SK-N-SH treated with all-trans-retinoic acid at 6 μM for 48 hours (cell line): ENCODE data around the gene CLCN3.
A peak's percentile ranks its signal among the peaks of the same experiment; 100 is the strongest.

Experiments
- CREB5 ChIP-seq: fragments of 250-450 bp; sonication (Bioruptor Pico); IDR thresholded peaks from 2 replicates; pipeline ENCODE4 v1.5.1; 2020; ENCODE audit warnings: low read depth, mild to moderate bottlenecking, moderate library complexity
- CSRNP3 ChIP-seq: fragments of 250-450 bp; sonication (Bioruptor Pico); IDR thresholded peaks from 2 replicates; pipeline ENCODE4 v1.5.1; 2021; ENCODE audit warnings: mild to moderate bottlenecking, moderate library complexity
- ESRRG ChIP-seq: fragments of 250-450 bp; sonication (Bioruptor Pico); IDR thresholded peaks from 2 replicates; pipeline ENCODE4 v1.6.1; 2021; ENCODE audit warnings: mild to moderate bottlenecking
- OSR1 ChIP-seq: fragments of 250-450 bp; sonication (Bioruptor Pico); IDR thresholded peaks from 2 replicates; pipeline ENCODE4 v1.8.0; 2022; ENCODE audit warnings: moderate library complexity, mild to moderate bottlenecking, inconsistent platforms
- PATZ1 ChIP-seq: fragments of 250-450 bp; sonication (Bioruptor Pico); IDR thresholded peaks from 2 replicates; pipeline ENCODE4 v1.8.0; 2020; ENCODE audit warnings: mild to moderate bottlenecking, moderate library complexity, borderline replicate concordance
- PPARA ChIP-seq: fragments of 250-450 bp; sonication (Bioruptor Pico); IDR thresholded peaks from 2 replicates; pipeline ENCODE4 v1.5.0; 2020; ENCODE audit warnings: mild to moderate bottlenecking, borderline replicate concordance
- RARB ChIP-seq: fragments of 250-450 bp; sonication (Bioruptor Pico); IDR thresholded peaks from 2 replicates; pipeline ENCODE4 v1.8.0; 2021; ENCODE audit warnings: mild to moderate bottlenecking, moderate library complexity
- TOX ChIP-seq: fragments of 250-450 bp; sonication (Bioruptor Pico); IDR thresholded peaks from 2 replicates; pipeline ENCODE4 v1.8.0; 2021; ENCODE audit warnings: mild to moderate bottlenecking, moderate library complexity, borderline replicate concordance
- ZFP3 ChIP-seq: fragments of 250-450 bp; sonication (Bioruptor Pico); IDR thresholded peaks from 2 replicates; pipeline ENCODE4 v1.5.0; 2020; ENCODE audit warnings: mild to moderate bottlenecking, moderate library complexity
- ZFP30 ChIP-seq: fragments of 450-650 bp; formaldehyde crosslinking; IDR thresholded peaks from 2 replicates; pipeline ENCODE4 v1.5.0; 2022; ENCODE audit warnings: mild to moderate bottlenecking, moderate library complexity
- ZNF70 ChIP-seq: fragments of 450-650 bp; formaldehyde crosslinking; IDR thresholded peaks from 2 replicates; pipeline ENCODE4 v1.5.0; 2020; ENCODE audit warnings: mild to moderate bottlenecking, moderate library complexity
- ZNF8 ChIP-seq: fragments of 450-650 bp; formaldehyde crosslinking; IDR thresholded peaks from 2 replicates; pipeline ENCODE4 v1.5.0; 2020; ENCODE audit warnings: mild to moderate bottlenecking, moderate library complexity

- no peak for TF ChIP-seq PATZ1 (CRISPR knock-in tag)
- TF ChIP-seq RARB: no peak
- TF ChIP-seq ZFP3 (CRISPR knock-in tag): no peak
- TF ChIP-seq CSRNP3: no peak
- no peak for TF ChIP-seq ZFP30 (CRISPR knock-in tag)
- no peak for TF ChIP-seq CREB5 (CRISPR knock-in tag)
- no peak for TF ChIP-seq PPARA (CRISPR knock-in tag)
- peak; percentile 89 for TF ChIP-seq ZNF70
- TF ChIP-seq ESRRG (CRISPR knock-in tag): no peak
- no peak for TF ChIP-seq ZNF8
- no peak for TF ChIP-seq TOX
- no peak for TF ChIP-seq OSR1
Measured at GRCh38 chr4:169756971-169757574, 136.7 kb downstream of the CLCN3 start.
